Activated CD4-positive, alpha-beta T cell treated with anti-CD3 and anti-CD28 coated beads, Interleukin-2, amount 10 ng/mL, durations not matched to agents 7 days and 5 days (primary cell): ENCODE data around the gene FSD1. TPM values are rescaled to one million over a fixed set of nuclear protein-coding genes. Genes with fewer than 3 reads are reported as not detected.

Experiments used
- CTCF ChIA-PET: fragments of 350-600 bp; sonication (Branson Sonifier 250); formaldehyde crosslinking; loops from one replicate; lab custom pipeline; 2021; ENCODE audit warnings: antibody characterized with exemption; lab: Charles Lee
- POLR2A ChIA-PET: fragments of 350-600 bp; sonication (Branson Sonifier 250); formaldehyde crosslinking; loops from one replicate; lab custom pipeline; 2021; ENCODE audit warnings: antibody characterized with exemption; lab: Charles Lee
- DNase-seq: peaks from one replicate; pipeline ENCODE4 v3.0.0-alpha.2; 2020
- H3K27ac Mint-ChIP-seq: one replicate; pipeline ENCODE4 v1.8.0; 2021; ENCODE audit warnings: mild to moderate bottlenecking, moderate library complexity, mixed read lengths
- H3K27me3 Mint-ChIP-seq: one replicate; pipeline ENCODE4 v1.8.0; 2021; ENCODE audit warnings: mixed read lengths
- H3K36me3 Mint-ChIP-seq: one replicate; pipeline ENCODE4 v1.8.0; 2021; ENCODE audit warnings: low read depth, mixed read lengths
- H3K4me1 Mint-ChIP-seq: one replicate; pipeline ENCODE4 v1.8.0; 2021; ENCODE audit warnings: mixed read lengths
- H3K4me3 Mint-ChIP-seq: one replicate; pipeline ENCODE4 v1.8.0; 2021; ENCODE audit warnings: mild to moderate bottlenecking, moderate library complexity, mixed read lengths
- H3K9me3 Mint-ChIP-seq: one replicate; pipeline ENCODE4 v1.8.0; 2021; ENCODE audit warnings: mixed read lengths
- total RNA-seq, 2 experiments: library from RNA; stranded (reverse); gene quantifications; one replicate each; pipeline ENCODE4 v1.2.3, GENCODE V29; 2021

Gene FSD1
- total RNA-seq, 2 experiments from 2014 or later, result 12.7 to 17.2 TPM

GRCh38 chr19:4357095-4357797, 52.8 kb downstream of the FSD1 start:
- no peak for DNase-seq
- Mint-ChIP-seq H3K4me1 (peaks cover 3% of the 10 kb centered on the region), H3K36me3 (peaks cover 14% of the 10 kb centered on the region), H3K27ac (no peak overlapping the region), H3K9me3 (no peaks in the 10 kb centered on the region), H3K4me3 (no peak overlapping the region), H3K27me3 (no peaks in the 10 kb centered on the region)
- CTCF ChIA-PET, result interaction anchor here (0.6 to 1.3 kb wide), 2 partner anchors 43 to 91 kb away, joined by 3 to 4 read pairs; partner anchors contain the start of gene SH3GL1
- POLR2A ChIA-PET, result no interaction called here

- ChIA-PET CTCF (interaction anchor here (0.6 to 1.3 kb wide), 2 partner anchors 43 to 1285 kb away, joined by 4 to 5 read pairs; partner anchors contain the start of gene SH3GL1), POLR2A (no interaction called here)
- H3K4me3 Mint-ChIP-seq, result no peak overlapping the region
- H3K9me3 Mint-ChIP-seq, result no peaks in the 10 kb centered on the region
- no peak for DNase-seq
- peaks cover 2% of the 10 kb centered on the region for H3K4me1 Mint-ChIP-seq
- peaks cover 14% of the 10 kb centered on the region for H3K36me3 Mint-ChIP-seq
- no peak overlapping the region for H3K27ac Mint-ChIP-seq
- no peaks in the 10 kb centered on the region for H3K27me3 Mint-ChIP-seq
Observed at GRCh38 chr19:4357921-4358326, 53.5 kb downstream of the FSD1 start.

DNA sequence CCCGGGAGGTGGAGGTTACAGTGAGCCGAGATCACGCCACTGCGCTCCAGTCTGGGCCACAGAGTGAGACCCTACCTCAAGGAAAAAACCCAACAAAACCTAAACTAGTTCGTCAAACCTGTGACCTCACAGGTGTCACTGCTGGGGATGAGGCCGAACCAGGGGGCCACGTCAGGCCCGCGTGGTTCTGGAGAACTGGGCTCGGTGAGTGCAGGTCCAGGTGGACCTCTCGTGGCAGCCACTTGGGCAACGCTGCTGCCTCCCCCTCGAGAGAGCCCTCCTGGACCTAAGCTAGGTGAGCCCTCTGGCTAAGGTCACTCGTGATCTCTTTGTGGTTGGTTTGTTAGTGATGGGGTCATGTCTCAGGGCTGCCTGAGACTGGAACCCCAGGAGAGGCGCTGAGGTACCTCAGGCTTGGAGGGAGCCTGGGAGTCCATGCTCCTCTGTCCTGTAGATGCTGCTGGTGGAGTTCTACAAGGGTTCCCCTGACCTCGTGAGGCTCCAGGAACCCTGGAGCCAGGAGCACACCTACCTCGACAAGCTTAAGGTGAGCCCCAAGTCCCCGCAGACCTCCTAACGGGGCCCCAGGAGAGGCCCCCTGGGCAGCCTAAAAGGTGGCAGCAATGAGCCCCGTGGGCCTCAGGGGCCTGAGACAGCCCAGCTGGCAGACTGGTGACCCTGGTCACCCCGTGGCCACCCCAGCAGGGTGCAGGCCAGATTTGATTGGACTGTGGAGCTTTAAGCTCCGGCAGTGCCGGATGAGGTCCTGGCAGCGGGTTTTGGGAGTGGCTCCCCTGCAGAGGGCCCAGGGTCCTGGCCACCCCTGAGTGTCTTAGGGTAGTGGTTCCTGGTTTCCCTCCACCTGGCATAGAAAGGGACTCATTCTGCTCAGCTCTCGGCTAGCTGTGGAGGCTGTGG, 54.6 kb downstream of the FSD1 start:
- H3K4me3 Mint-ChIP-seq, result no peak overlapping the region
- H3K9me3 Mint-ChIP-seq, result no peaks in the 10 kb centered on the region
- ChIA-PET CTCF (interaction anchor here (1.7 kb wide), 1 partner anchor 41 kb away, joined by 5 read pairs; the partner anchor contains the start of gene SH3GL1), POLR2A (no interaction called here)
- H3K27ac Mint-ChIP-seq, result no peak overlapping the region
- no peak for DNase-seq
- peaks cover 2% of the 10 kb centered on the region for H3K4me1 Mint-ChIP-seq
- H3K27me3 Mint-ChIP-seq, result no peaks in the 10 kb centered on the region
- peaks cover 17% of the 10 kb centered on the region for H3K36me3 Mint-ChIP-seq

DNA sequence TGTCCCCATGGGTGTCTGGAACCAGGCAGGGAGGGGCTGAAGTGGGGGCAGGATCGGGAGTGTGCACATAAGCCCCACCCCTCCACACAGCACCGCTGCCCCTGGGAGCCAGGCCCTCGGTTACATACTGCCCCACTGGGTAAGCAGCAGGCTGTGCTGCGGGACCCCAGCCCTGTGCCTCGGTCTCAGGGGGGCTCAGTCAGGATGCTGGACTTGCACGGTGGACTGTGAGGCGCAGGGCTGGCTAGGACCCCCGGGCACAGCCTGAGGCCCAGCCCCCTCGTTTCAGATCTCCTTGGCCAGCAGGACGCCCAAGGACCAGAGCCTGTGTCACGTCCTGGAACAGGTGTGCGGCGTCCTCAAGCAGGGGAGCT, 55.2 kb downstream of the FSD1 start:
- H3K36me3 Mint-ChIP-seq, result peaks cover 21% of the 10 kb centered on the region
- CTCF ChIA-PET, result interaction anchor here (1.7 kb wide), 1 partner anchor 41 kb away, joined by 5 read pairs; the partner anchor contains the start of gene SH3GL1
- H3K27ac Mint-ChIP-seq, result no peak overlapping the region

DNA sequence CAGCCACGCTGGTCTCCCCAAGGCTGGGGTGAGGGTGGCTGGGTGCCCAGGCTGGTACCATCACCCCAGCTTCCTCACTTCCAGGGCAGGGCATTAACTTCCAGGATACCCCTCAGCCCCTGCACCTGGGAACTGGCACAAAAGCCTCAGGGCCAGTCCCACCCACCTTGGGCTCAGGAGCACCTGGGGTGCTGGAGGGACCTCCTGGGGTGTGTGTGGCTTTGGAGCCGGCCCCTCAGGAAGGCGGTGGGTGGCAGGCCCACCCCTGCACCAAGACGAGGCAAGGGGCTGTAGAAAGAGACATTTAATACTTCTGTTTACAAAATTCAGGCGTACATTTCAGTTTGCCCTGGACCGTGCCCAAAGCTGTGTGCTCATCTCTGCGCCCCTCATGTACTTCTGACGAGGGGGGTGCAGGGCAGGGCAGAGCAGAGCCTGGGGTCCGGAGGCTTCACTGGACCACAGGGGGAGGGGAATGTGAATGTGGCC, 55.7 kb downstream of the FSD1 start:
- Mint-ChIP-seq H3K4me3 (no peak overlapping the region), H3K4me1 (peaks cover 4% of the 10 kb centered on the region), H3K27me3 (no peaks in the 10 kb centered on the region), H3K9me3 (no peaks in the 10 kb centered on the region), H3K36me3 (peaks cover 24% of the 10 kb centered on the region), H3K27ac (no peak overlapping the region)
- ChIA-PET CTCF (interaction anchor here (0.7 to 1.7 kb wide), 3 partner anchors 40 to 93 kb away, joined by 3 to 5 read pairs (median 4); partner anchors contain the start of gene SH3GL1), POLR2A (no interaction called here)
- DNase-seq, result no peak

More for the DNA sequence above, 55.2 kb downstream of the FSD1 start:
- Mint-ChIP-seq H3K27me3 (no peaks in the 10 kb centered on the region), H3K4me1 (peaks cover 2% of the 10 kb centered on the region), H3K4me3 (no peak overlapping the region), H3K9me3 (no peaks in the 10 kb centered on the region)
- no peak for DNase-seq
- POLR2A ChIA-PET, result no interaction called here

- POLR2A ChIA-PET, result no interaction called here
- Mint-ChIP-seq H3K27me3 (no peaks in the 10 kb centered on the region), H3K4me1 (peaks cover 4% of the 10 kb centered on the region), H3K9me3 (no peaks in the 10 kb centered on the region), H3K4me3 (no peak overlapping the region), H3K27ac (no peak overlapping the region), H3K36me3 (peaks cover 24% of the 10 kb centered on the region)
- CTCF ChIA-PET, result interaction anchor here (0.7 to 0.8 kb wide), 2 partner anchors 93 to 94 kb away, joined by 3 to 4 read pairs; no protein-coding TSS in a partner anchor
- no peak for DNase-seq
Observed at GRCh38 chr19:4360641-4361151, 56.3 kb downstream of the FSD1 start.

DNA sequence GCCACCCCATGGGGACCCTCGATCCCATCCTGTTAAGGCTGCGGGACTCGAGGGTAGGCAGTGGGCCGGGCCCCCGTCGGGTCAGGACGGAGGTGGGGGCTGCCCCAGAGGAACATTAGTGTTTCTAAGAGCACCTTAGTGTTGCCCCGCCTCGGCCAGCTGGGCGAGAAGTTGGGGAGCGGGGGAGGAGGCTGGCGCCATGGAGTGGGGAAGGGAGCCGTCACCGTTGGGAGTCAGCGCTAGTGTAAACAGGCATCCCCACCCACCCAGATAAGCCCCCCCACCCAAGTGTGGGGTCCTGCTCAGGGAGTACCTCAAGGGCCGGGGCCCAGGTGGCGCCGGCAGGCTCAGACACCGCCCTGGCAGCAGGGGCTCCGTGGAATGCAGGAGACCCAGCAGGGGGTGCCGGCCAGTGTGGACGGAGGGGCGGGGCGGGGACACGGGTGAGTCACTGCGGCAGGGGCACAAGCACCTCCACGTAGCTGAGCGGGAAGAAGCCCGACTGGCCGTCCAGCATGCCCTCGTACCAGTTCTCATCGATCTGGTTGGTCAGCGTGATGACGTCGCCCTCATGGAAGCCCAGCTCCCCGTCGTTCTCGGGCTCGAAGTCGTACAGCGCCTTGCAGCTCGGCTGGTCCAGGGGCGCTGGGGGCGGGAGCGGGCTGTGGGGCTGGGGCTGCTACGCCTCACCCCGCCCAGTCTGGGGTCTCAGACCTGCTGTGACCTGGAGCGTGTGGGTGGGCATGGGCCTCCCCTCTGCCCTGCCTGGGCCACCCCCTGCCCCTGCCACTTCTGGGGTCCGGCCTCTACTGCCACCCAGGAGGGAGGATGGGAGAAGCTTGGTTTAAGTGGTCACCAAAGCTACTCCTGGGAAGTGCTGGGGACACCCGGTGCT, 57.0 kb downstream of the FSD1 start:
- H3K4me1 Mint-ChIP-seq, result peaks cover 4% of the 10 kb centered on the region
- no peak overlapping the region for H3K27ac Mint-ChIP-seq
- POLR2A ChIA-PET, result no interaction called here
- CTCF ChIA-PET, result interaction anchor here (0.8 to 2.4 kb wide), 5 partner anchors 8 to 95 kb away, joined by 3 to 14 read pairs (median 4); partner anchors contain the start of gene SH3GL1
- DNase-seq, result no peak
- H3K27me3 Mint-ChIP-seq, result no peaks in the 10 kb centered on the region
- no peaks in the 10 kb centered on the region for H3K9me3 Mint-ChIP-seq
- peaks cover 24% of the 10 kb centered on the region for H3K36me3 Mint-ChIP-seq
- no peak overlapping the region for H3K4me3 Mint-ChIP-seq

GRCh38 chr19:4362101-4362828, 57.9 kb downstream of the FSD1 start:
- peaks cover 30% of the 10 kb centered on the region for H3K36me3 Mint-ChIP-seq
- DNase-seq, result no peak
- H3K27me3 Mint-ChIP-seq, result no peaks in the 10 kb centered on the region
- ChIA-PET POLR2A (no interaction called here), CTCF (interaction anchor here (0.7 to 2.4 kb wide), 5 partner anchors 9 to 95 kb away, joined by 3 to 14 read pairs (median 3); partner anchors contain the start of gene SH3GL1)
- no peak overlapping the region for H3K4me3 Mint-ChIP-seq
- H3K9me3 Mint-ChIP-seq, result no peaks in the 10 kb centered on the region
- no peak overlapping the region for H3K27ac Mint-ChIP-seq
- H3K4me1 Mint-ChIP-seq, result peaks cover 11% of the 10 kb centered on the region

DNA sequence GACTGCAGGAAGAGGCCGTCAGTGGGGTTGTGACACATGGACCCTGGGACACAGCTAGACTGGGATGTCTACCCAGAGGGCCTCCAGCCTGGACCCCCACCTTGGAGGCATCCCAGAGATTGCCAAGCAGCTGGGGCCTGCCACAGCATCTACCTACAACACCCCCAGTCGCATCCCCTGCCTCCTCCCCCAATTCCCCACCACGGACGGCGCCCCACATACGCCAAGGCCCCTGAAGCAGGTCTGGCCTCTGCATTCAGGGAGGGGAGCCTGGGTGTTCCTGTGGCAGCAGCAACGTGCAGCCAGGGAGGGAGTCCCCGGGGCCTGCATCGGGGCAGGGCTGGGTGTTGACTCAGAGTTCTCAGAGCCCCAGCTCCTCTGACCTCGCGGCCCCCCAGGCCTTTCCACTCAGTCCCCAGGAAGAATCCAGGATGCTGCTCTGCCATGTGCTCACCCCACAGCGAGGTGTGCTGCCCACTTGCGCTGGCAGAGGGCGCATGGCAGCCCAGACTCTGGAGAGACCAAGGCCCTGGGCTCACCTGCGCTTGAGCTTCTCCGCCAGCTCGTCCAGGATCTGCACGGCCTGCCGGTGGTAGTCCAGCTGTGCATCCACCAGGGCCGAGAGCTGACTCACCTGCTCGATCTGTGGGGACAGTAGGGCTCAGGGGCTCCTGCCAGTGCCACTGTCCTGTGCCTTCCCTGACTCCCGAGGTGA, 58.6 kb downstream of the FSD1 start:
- H3K9me3 Mint-ChIP-seq, result no peaks in the 10 kb centered on the region
- no peak for DNase-seq
- CTCF ChIA-PET, result interaction anchor here (0.6 to 2.4 kb wide), 5 partner anchors 10 to 1451 kb away, joined by 3 to 14 read pairs (median 4); partner anchors contain the start of gene SH3GL1
- H3K27ac Mint-ChIP-seq, result peak overlapping the region; percentile 60
- POLR2A ChIA-PET, result no interaction called here
- no peak overlapping the region for H3K4me3 Mint-ChIP-seq
- peaks cover 19% of the 10 kb centered on the region for H3K4me1 Mint-ChIP-seq
- H3K27me3 Mint-ChIP-seq, result no peaks in the 10 kb centered on the region
- H3K36me3 Mint-ChIP-seq, result peaks cover 30% of the 10 kb centered on the region

DNA sequence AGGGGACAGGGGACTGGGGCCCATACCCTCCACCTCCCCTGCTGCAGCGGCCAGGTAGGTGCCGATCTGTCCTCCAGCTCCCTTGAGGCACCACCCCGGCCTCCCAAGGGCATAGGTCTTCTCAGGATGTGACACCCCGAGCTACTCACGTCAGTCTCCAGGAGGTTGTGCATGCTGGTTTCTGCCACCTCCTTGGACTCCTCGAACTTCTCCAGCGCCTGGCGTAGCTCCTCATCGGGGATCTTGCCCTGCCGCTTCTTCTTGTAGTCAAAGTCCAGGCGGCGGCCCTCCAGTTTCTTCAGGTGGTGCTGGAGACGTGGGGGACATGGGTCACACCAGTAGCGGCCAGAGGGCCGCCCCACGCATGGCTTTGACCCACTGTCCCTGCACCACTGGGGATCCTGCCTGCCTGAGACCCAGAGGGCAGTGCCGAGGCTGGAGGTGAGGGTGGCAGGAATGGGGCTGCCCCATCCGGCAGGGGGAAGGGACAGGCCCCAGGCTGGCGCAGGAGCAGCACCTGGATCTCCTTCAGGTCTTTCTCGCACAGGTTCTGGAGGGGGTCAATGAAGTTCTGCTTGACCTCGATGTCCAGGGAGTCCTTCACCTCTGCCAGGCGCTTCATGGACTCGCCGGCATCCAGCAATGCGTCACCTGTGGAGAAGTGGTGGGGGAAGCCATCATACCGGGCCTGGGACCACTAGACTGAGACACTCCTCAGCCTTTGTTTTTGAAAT, 59.3 kb downstream of the FSD1 start:
- peaks cover 26% of the 10 kb centered on the region for H3K4me1 Mint-ChIP-seq
- POLR2A ChIA-PET, result no interaction called here
- peak overlapping the region; percentile 60 for H3K27ac Mint-ChIP-seq
- DNase-seq, result no peak
- no peaks in the 10 kb centered on the region for H3K9me3 Mint-ChIP-seq
- H3K4me3 Mint-ChIP-seq, result no peak overlapping the region
- H3K36me3 Mint-ChIP-seq, result peaks cover 30% of the 10 kb centered on the region
- no peaks in the 10 kb centered on the region for H3K27me3 Mint-ChIP-seq
- CTCF ChIA-PET, result interaction anchor here (0.6 to 2.4 kb wide), 3 partner anchors 11 to 1450 kb away, joined by 4 to 14 read pairs (median 9); partner anchors contain the start of gene SH3GL1
